GM12892 (cell line): ENCODE data around the gene LIMK2.

Experiments used
- POLR2A ChIP-seq: IDR thresholded peaks from 2 replicates; pipeline ENCODE4 v1.6.1; 2011; ENCODE audit warnings: low read depth, low read length, control low read depth
- TAF1 ChIP-seq: IDR thresholded peaks from 2 replicates; pipeline ENCODE4 v1.6.1; 2011; ENCODE audit warnings: low read depth, mild to moderate bottlenecking, control low read depth, low read length, borderline replicate concordance

- TF ChIP-seq POLR2A, result no peak
- TF ChIP-seq TAF1, result no peak
These were observed 67.9 kb downstream of the LIMK2 start for GRCh38 chr22:31279821-31280505.
